HG03039 (cell line): ENCODE measurements around the gene CASP9.
A peak's percentile ranks its signal among the peaks of the same experiment; 100 is the strongest.

Experiments used
- ATAC-seq: cut with Tn5 transposase; IDR thresholded peaks from one replicate; pipeline ENCODE4 v1.9.1; 2021; ENCODE audit warnings: mild to moderate bottlenecking, moderate library complexity; ENCODE audit not compliant: unreplicated experiment

Gene CASP9

GRCh38 chr1:15524021-15524282, at the start of gene CASP9:
Gene CASP9 (minus strand): TSS chr1:15524215. CDS start chr1:15524200, 15 bp downstream.
- no peak for ATAC-seq

- ATAC-seq: no peak
Measured at GRCh38 chr1:15573477-15573876, 49.5 kb upstream of the CASP9 start.

GRCh38 chr1:15571266-15571665, 47.3 kb upstream of the CASP9 start:
- ATAC-seq: no peak

- ATAC-seq: no peak
Measured at GRCh38 chr1:15570861-15571260, 46.8 kb upstream of the CASP9 start.

GRCh38 chr1:15568387-15569073, 44.5 kb upstream of the CASP9 start:
- ATAC-seq: no peak

GRCh38 chr1:15559189-15559810, 35.3 kb upstream of the CASP9 start:
- ATAC-seq: no peak

- ATAC-seq: no peak
Measured at GRCh38 chr1:15558516-15558915, 34.5 kb upstream of the CASP9 start.

- no peak for ATAC-seq
Measured at GRCh38 chr1:15557594-15557993, 33.6 kb upstream of the CASP9 start.

GRCh38 chr1:15557008-15557407, 33.0 kb upstream of the CASP9 start:
- ATAC-seq: no peak

- ATAC-seq: no peak
Measured at GRCh38 chr1:15550573-15550972, 26.6 kb upstream of the CASP9 start.

- no peak for ATAC-seq
Measured at GRCh38 chr1:15546641-15547040, 22.6 kb upstream of the CASP9 start.

- no peak for ATAC-seq
Measured at GRCh38 chr1:15543589-15544568, 19.9 kb upstream of the CASP9 start.

GRCh38 chr1:15543251-15543588, 19.2 kb upstream of the CASP9 start:
- ATAC-seq: no peak

GRCh38 chr1:15542388-15543250, 18.6 kb upstream of the CASP9 start:
- no peak for ATAC-seq

GRCh38 chr1:15541231-15541792, 17.3 kb upstream of the CASP9 start:
- ATAC-seq: no peak

- no peak for ATAC-seq
Measured at GRCh38 chr1:15540186-15540585, 16.2 kb upstream of the CASP9 start.

GRCh38 chr1:15538771-15539170, 14.8 kb upstream of the CASP9 start:
- ATAC-seq: no peak

- ATAC-seq: no peak
Measured at GRCh38 chr1:15531682-15532081, 7.7 kb upstream of the CASP9 start.

- no peak for ATAC-seq
Measured at GRCh38 chr1:15531003-15531402, 7.0 kb upstream of the CASP9 start.

- ATAC-seq: peak; percentile 44
Measured at GRCh38 chr1:15526490-15527339, 2.7 kb upstream of the CASP9 start, which contains the start of gene DNAJC16. Gene DNAJC16 (plus strand): TSS chr1:15526848. CDS start chr1:15529106, 2,258 bp downstream.
